Fibroblast of skin of right biceps (primary cell): Measurements from ENCODE around the gene SLC39A12.

Source experiments
- DNase-seq: peaks from one replicate; pipeline ENCODE4 v3.0.0-alpha.2; 2013

Gene SLC39A12

GRCh38 chr10:18059826-18060559 is 108.3 kb downstream of the SLC39A12 start:
- DNase-seq, result peak; percentile 13

GRCh38 chr10:18066947-18067346 is 115.2 kb downstream of the SLC39A12 start:
- peak; percentile 51 for DNase-seq

DNA sequence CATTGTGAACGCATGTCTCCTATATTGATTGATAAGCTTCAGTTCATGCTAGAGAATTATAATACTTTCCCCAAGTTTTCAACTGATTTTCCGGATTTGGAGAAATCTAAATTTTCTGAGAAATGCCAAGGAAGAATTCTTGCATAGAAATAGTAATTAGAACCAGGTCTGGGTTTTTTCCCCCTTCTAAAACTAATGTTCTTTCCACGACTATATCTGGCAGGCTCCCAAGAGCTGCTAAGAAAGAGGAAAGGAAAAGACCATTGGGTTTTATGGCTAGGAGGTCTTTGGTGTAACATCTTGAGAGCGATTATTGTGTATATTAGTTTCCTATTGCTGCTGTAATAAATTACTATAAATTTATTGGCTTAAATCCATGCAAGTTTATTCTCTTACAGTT is 116.7 kb downstream of the SLC39A12 start:
- DNase-seq, result no peak

- peak; percentile 10 for DNase-seq
Observed at GRCh38 chr10:18071591-18071990, 119.9 kb downstream of the SLC39A12 start.

- no peak for DNase-seq
Observed at GRCh38 chr10:18073314-18073713, 121.6 kb downstream of the SLC39A12 start.

- no peak for DNase-seq
Observed at GRCh38 chr10:18075881-18076280, 124.2 kb downstream of the SLC39A12 start.

- peak; percentile 11 for DNase-seq
Observed at GRCh38 chr10:18079665-18080295, 128.1 kb downstream of the SLC39A12 start.

GRCh38 chr10:18082381-18082780 is 130.7 kb downstream of the SLC39A12 start:
- no peak for DNase-seq

DNA sequence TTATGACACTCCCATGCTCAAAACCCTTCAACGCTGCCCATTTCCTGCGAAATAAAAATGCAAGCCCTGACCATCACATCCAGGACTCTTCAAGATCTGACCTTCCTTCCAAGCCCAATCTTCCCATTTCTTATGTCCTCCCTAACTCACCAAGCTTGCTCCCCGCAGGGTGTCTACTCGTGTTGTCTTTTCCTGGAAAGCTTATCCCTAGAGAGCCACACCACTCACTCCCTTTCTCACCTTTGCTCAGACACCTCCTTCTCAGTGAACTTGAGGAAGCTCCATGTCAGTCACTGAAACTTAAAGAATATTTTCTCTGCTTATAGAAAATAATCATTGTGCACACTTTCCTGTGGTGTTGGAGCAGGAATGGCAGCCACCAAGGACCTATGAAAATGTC is 134.1 kb downstream of the SLC39A12 start:
- no peak for DNase-seq

- no peak for DNase-seq
Observed at GRCh38 chr10:18086746-18087145, 135.0 kb downstream of the SLC39A12 start.

DNA sequence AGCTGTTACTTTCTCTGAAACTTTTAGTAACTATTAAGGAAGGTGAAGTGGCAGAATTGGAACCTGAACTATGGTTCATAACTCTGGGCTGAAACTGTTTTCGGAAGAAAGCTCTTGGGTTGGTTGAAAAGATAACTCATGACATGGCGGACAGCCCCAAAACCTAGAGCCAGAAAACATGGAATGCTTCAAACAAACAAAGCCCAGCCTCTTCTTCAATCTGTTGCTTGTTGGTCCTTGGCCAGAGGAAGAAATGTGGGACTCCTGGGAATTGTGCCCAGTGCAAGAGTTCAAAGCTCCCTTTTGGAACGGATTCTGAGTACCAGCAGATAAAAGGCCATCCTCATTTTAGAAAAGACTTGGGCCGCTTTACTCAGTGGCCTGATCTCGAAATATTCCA is 135.6 kb downstream of the SLC39A12 start:
- DNase-seq, result no peak
